IMR-90 (cell line): ENCODE measurements around the gene ANKRD65. TPM values are rescaled to one million over a fixed set of nuclear protein-coding genes. Genes with fewer than 3 reads are reported as not detected.

ENCODE experiments used
- ATAC-seq: fragments of 200-7000 bp; cut with Tn5 transposase; 2 replicates; pipeline ENCODE4 v1.9.1; 2020; ENCODE audit warnings: low read depth, mild to moderate bottlenecking, moderate library complexity
- BruUV-seq: library from RNA; stranded (reverse); fragments of 400-500 nt; replicated peaks from 2 replicates; lab custom pipeline; 2021; lab: Mats Ljungman, UMichigan
- CTCF ChIA-PET: fragments of 300-600 bp; formaldehyde crosslinking; extraction: SDS; loops from one replicate; lab custom pipeline; 2021; ENCODE audit warnings: antibody characterized with exemption; lab: Yijun Ruan, JAX
- POLR2A ChIA-PET: fragments of 300-600 bp; sonication (Branson Sonifier 250); formaldehyde crosslinking; loops from one replicate; lab custom pipeline; 2022; ENCODE audit warnings: antibody characterized with exemption; ENCODE audit not compliant: unreplicated experiment; lab: Charles Lee
- DNase-seq: peaks from one replicate; pipeline ENCODE4 v3.0.0; 2013
- H2AFZ ChIP-seq: replicated peaks from 2 replicates; pipeline ENCODE3; 2013; ENCODE audit warnings: low read length, mild to moderate bottlenecking; ENCODE audit not compliant: poor library complexity
- H2AK5ac ChIP-seq: 2 replicates; pipeline ENCODE4 v1.6.1; 2013; ENCODE audit warnings: low read depth, low read length, inconsistent platforms
- H2AK9ac ChIP-seq: replicated peaks from 2 replicates; pipeline ENCODE3; 2013; ENCODE audit warnings: mild to moderate bottlenecking, low read depth, low read length, moderate library complexity; ENCODE audit not compliant: poor library complexity
- H2BK120ac ChIP-seq: 2 replicates; pipeline ENCODE4 v1.6.1; 2013; ENCODE audit warnings: low read depth, low read length, inconsistent platforms
- H2BK15ac ChIP-seq: 3 replicates; pipeline ENCODE4 v1.6.1; 2013; ENCODE audit warnings: low read depth, low read length, inconsistent platforms
- H2BK20ac ChIP-seq: 2 replicates; pipeline ENCODE4 v1.6.1; 2013; ENCODE audit warnings: low read depth, mild to moderate bottlenecking, inconsistent platforms, low read length, moderate library complexity
- H2BK5ac ChIP-seq: 2 replicates; pipeline ENCODE4 v1.6.1; 2013; ENCODE audit warnings: mild to moderate bottlenecking, low read depth, low read length, inconsistent platforms; ENCODE audit not compliant: poor library complexity, severe bottlenecking
- H3K14ac ChIP-seq: replicated peaks from 2 replicates; pipeline ENCODE4 v1.6.1; 2013; ENCODE audit warnings: low read depth, low read length, inconsistent platforms
- H3K18ac ChIP-seq: 2 replicates; pipeline ENCODE4 v1.6.1; 2013; ENCODE audit warnings: low read depth, low read length, control low read depth
- H3K23ac ChIP-seq: 2 replicates; pipeline ENCODE4 v1.6.1; 2013; ENCODE audit warnings: low read depth, low read length, inconsistent platforms
- H3K27ac ChIP-seq: 2 replicates; pipeline ENCODE4 v1.5.1; 2013; ENCODE audit warnings: mild to moderate bottlenecking, control low read depth, low read length; ENCODE audit not compliant: insufficient read depth
- H3K27me3 ChIP-seq: 2 replicates; pipeline ENCODE4 v1.6.1; 2013; ENCODE audit warnings: low read length; ENCODE audit not compliant: control insufficient read depth, insufficient read depth
- H3K36me3 ChIP-seq: 2 replicates; pipeline ENCODE4 v1.6.1; 2013; ENCODE audit warnings: low read length, mixed read lengths; ENCODE audit not compliant: control insufficient read depth, insufficient read depth
- H3K4ac ChIP-seq: 2 replicates; pipeline ENCODE4 v1.6.1; 2013; ENCODE audit warnings: low read depth, low read length, inconsistent platforms
- H3K4me1 ChIP-seq: 2 replicates; pipeline ENCODE4 v1.6.1; 2013; ENCODE audit warnings: low read length, mixed read lengths; ENCODE audit not compliant: control insufficient read depth, insufficient read depth
- H3K4me2 ChIP-seq: 2 replicates; pipeline ENCODE4 v1.6.1; 2013; ENCODE audit warnings: low read depth, mild to moderate bottlenecking, control low read depth, low read length, moderate library complexity
- H3K4me3 ChIP-seq: 2 replicates; pipeline ENCODE4 v1.5.1; 2013; ENCODE audit warnings: low read depth, mild to moderate bottlenecking, control low read depth, low read length, moderate library complexity; ENCODE audit not compliant: insufficient read depth
- H3K56ac ChIP-seq: 2 replicates; pipeline ENCODE4 v1.6.1; 2013; ENCODE audit warnings: low read length, inconsistent platforms; ENCODE audit not compliant: insufficient read depth; ENCODE audit errors: extremely low read depth
- H3K79me1 ChIP-seq, 2 experiments: 2 replicates each; pipeline ENCODE4 v1.6.1; 2013; ENCODE audit warnings: low read length in 2 of 2, inconsistent platforms in 1 of 2, low read depth in 1 of 2
- H3K9ac ChIP-seq: 2 replicates; pipeline ENCODE4 v1.6.1; 2013; ENCODE audit warnings: low read depth, low read length, control low read depth
- H3K9me1 ChIP-seq: 2 replicates; pipeline ENCODE4 v1.6.1; 2013; ENCODE audit warnings: low read length, inconsistent platforms; ENCODE audit not compliant: insufficient read depth
- H3K9me3 ChIP-seq: 2 replicates; pipeline ENCODE4 v1.6.1; 2013; ENCODE audit warnings: low read length; ENCODE audit not compliant: control insufficient read depth, insufficient read depth
- H4K20me1 ChIP-seq: 2 replicates; pipeline ENCODE4 v1.6.1; 2013; ENCODE audit warnings: low read length, inconsistent platforms; ENCODE audit not compliant: insufficient read depth
- H4K5ac ChIP-seq: 2 replicates; pipeline ENCODE4 v1.6.1; 2013; ENCODE audit warnings: mild to moderate bottlenecking, low read depth, low read length, control low read depth
- H4K8ac ChIP-seq, 2 experiments: 2 replicates each; pipeline ENCODE4 v1.6.1; 2013; ENCODE audit warnings: low read depth in 2 of 2, low read length in 2 of 2, control low read depth in 1 of 2, inconsistent platforms in 1 of 2
- H4K91ac ChIP-seq: 2 replicates; pipeline ENCODE4 v1.6.1; 2013; ENCODE audit warnings: low read depth, low read length, inconsistent platforms; ENCODE audit not compliant: insufficient read depth
- CEBPB ChIP-seq: IDR thresholded peaks from 2 replicates; pipeline ENCODE4 v1.6.1; 2012; ENCODE audit warnings: low read depth, low read length, improper control_type of control experiment
- FOS ChIP-seq: fragments of 150-350 bp; IDR thresholded peaks from 2 replicates; pipeline ENCODE4 v1.6.1; 2016; ENCODE audit warnings: low read depth, low read length
- MAFK ChIP-seq: IDR thresholded peaks from 2 replicates; pipeline ENCODE4 v1.6.1; 2012; ENCODE audit warnings: low read depth, low read length, improper control_type of control experiment
- MXI1 ChIP-seq: IDR thresholded peaks from 2 replicates; pipeline ENCODE4 v1.6.1; 2012; ENCODE audit warnings: low read depth, mild to moderate bottlenecking, low read length, moderate library complexity, borderline replicate concordance
- NFE2L2 ChIP-seq: fragments of 150-350 bp; IDR thresholded peaks from 2 replicates; pipeline ENCODE4 v1.6.1; 2016; ENCODE audit warnings: low read depth, mild to moderate bottlenecking, low read length
- RAD21 ChIP-seq: IDR thresholded peaks from 2 replicates; pipeline ENCODE4 v1.6.1; 2012; ENCODE audit warnings: low read length, improper control_type of control experiment
- RCOR1 ChIP-seq: IDR thresholded peaks from 2 replicates; pipeline ENCODE4 v1.6.1; 2012; ENCODE audit warnings: mild to moderate bottlenecking, low read length, improper control_type of control experiment; ENCODE audit not compliant: insufficient replicate concordance
- WGBS, 2 experiments: methylation state at CpG; one replicate each; pipeline versions ENCODE4 v1.1.5 to v1.1.7; 2013; ENCODE audit warnings: missing lambda C conversion rate in 2 of 2; ENCODE audit not compliant: insufficient read length in 1 of 2; ENCODE audit errors: extremely low coverage in 2 of 2; 5-methylcytosine and 5-hydroxymethylcytosine counted together
- dilution Hi-C: fragments of 300-500 bp; cut with HindIII; formaldehyde crosslinking; loops from one replicate; pipeline ENCODE4 v1.14.3; 2018; ENCODE audit warnings: low sequenced_read_pairs; ENCODE audit not compliant: unreplicated experiment
- in situ Hi-C: fragments of 300-500 bp; cut with MboI; formaldehyde crosslinking; loops from 3 replicates; pipeline ENCODE4 v1.14.3; 2019; ENCODE audit warnings: low sequenced_read_pairs, inconsistent platforms, mixed read lengths
- intact Hi-C: fragments of 100-400 bp; cut with micrococcal nuclease; formaldehyde crosslinking; loops from 2 replicates; pipeline ENCODE4 v1.10.0; 2022
- polyA plus RNA-seq, 3 experiments: library from polyadenylated mRNA; depleted of rRNA; stranded (reverse); fragments of >200 nt; gene quantifications; 2 replicates each; pipeline ENCODE4 v1.2.3, GENCODE V29; 2012; ENCODE audit warnings: low replicate concordance in 1 of 3
- total RNA-seq: library from RNA; depleted of rRNA; stranded (reverse); fragments of >200 nt; gene quantifications from 2 replicates; pipeline ENCODE4 v1.2.3, GENCODE V29; 2012
- TF ChIP-seq, protein P1 (sequence below): conservative IDR thresholded peaks from 2 replicates; pipeline ENCODE4 v1.5.1; 2012; ENCODE audit warnings: mild to moderate bottlenecking, low read depth, low read length, improper control_type of control experiment
- TF ChIP-seq, protein P2 (sequence below): fragments of 150-350 bp; IDR thresholded peaks from 2 replicates; pipeline ENCODE4 v1.6.1; 2016; ENCODE audit warnings: low read depth, mild to moderate bottlenecking, low read length, moderate library complexity, borderline replicate concordance

Gene ANKRD65
- total and polyA plus RNA-seq, 2 of the 4 experiments (the other 2 are of a cell fraction): 0.09 TPM; not detected in 1

DNA sequence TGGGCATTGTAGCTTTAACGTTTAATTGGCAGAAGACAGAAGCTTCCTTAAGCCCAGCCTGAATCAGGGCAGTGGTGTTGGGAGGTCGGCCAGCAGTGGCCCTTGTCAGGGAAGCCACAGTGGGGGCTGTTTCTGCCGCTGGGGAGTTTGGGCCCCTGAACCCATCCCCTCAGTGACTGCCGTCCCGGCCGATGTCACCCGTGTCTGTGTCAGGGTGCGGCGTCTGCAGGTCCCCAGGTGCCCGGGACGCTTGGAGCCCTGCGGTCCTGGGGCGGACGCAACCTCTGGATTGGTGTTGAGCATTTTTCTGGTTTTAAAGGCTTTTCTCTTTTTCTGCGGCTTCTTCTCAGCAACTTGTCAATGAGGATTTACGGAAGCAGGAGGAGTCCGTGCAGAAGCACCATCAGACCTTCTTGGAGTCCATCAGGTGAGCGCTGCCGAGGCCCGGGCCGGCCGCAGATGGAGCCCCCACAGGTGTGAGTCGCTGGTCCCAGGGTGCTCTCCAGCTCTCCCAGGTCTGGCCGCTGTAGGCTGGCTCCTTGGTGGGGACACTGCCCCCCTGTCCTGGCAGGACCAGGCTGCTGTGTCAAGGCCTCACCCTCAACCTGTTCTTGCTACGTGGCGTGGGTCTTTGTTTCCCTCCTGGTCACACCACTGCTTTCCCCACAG is 30.8 kb upstream of the ANKRD65 start:
- Histone ChIP-seq H4K91ac (no peak overlapping the region), H2BK120ac (no peak overlapping the region), H4K20me1 (no peaks in the 10 kb centered on the region), H3K23ac (no peak overlapping the region), H3K27ac (no peak overlapping the region), H2BK20ac (no peak overlapping the region), H3K4me3 (no peak overlapping the region), H3K14ac (no peak overlapping the region), H3K36me3 (no peaks in the 10 kb centered on the region), H2AFZ (no peak overlapping the region), H3K4me1 (no peaks in the 10 kb centered on the region), H4K8ac (no peak overlapping the region), H2BK5ac (no peak overlapping the region), H2BK15ac (no peak overlapping the region), H2AK5ac (no peak overlapping the region), H2AK9ac (no peak overlapping the region), H3K9me1 (no peaks in the 10 kb centered on the region), H3K56ac (no peak overlapping the region), H3K18ac (no peak overlapping the region), H3K9ac (no peak overlapping the region), H3K4ac (no peak overlapping the region), H3K4me2 (no peak overlapping the region), H4K5ac (no peak overlapping the region), H3K9me3 (no peaks in the 10 kb centered on the region), H3K27me3 (peaks cover 8% of the 10 kb centered on the region), H3K79me1 (no peaks in the 10 kb centered on the region)
- POLR2A ChIA-PET: no interaction called here
- BruUV-seq: no TSS peak
- no peak for ATAC-seq
- in situ Hi-C loops (no loop called here), intact Hi-C loops (no loop called here), dilution Hi-C loops (no loop called here)
- 89% methylated on average over 7 of the region's 26 CpGs; no CpG with 5 or more reads in 1 of the 2 experiments for WGBS, 2 experiments
- CTCF ChIA-PET: no interaction called here
- DNase-seq: no peak
- TF ChIP-seq, protein P1, sequence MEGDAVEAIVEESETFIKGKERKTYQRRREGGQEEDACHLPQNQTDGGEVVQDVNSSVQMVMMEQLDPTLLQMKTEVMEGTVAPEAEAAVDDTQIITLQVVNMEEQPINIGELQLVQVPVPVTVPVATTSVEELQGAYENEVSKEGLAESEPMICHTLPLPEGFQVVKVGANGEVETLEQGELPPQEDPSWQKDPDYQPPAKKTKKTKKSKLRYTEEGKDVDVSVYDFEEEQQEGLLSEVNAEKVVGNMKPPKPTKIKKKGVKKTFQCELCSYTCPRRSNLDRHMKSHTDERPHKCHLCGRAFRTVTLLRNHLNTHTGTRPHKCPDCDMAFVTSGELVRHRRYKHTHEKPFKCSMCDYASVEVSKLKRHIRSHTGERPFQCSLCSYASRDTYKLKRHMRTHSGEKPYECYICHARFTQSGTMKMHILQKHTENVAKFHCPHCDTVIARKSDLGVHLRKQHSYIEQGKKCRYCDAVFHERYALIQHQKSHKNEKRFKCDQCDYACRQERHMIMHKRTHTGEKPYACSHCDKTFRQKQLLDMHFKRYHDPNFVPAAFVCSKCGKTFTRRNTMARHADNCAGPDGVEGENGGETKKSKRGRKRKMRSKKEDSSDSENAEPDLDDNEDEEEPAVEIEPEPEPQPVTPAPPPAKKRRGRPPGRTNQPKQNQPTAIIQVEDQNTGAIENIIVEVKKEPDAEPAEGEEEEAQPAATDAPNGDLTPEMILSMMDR: no peak
- TF ChIP-seq NFE2L2 (no peak), CEBPB (no peak), RAD21 (no peak), RCOR1 (no peak), FOS (no peak), MXI1 (no peak), MAFK (no peak)
- TF ChIP-seq, protein P2, sequence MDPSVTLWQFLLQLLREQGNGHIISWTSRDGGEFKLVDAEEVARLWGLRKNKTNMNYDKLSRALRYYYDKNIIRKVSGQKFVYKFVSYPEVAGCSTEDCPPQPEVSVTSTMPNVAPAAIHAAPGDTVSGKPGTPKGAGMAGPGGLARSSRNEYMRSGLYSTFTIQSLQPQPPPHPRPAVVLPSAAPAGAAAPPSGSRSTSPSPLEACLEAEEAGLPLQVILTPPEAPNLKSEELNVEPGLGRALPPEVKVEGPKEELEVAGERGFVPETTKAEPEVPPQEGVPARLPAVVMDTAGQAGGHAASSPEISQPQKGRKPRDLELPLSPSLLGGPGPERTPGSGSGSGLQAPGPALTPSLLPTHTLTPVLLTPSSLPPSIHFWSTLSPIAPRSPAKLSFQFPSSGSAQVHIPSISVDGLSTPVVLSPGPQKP: no peak
